ENCODE data around the gene WDR5.

WDR5 gene

DNA sequence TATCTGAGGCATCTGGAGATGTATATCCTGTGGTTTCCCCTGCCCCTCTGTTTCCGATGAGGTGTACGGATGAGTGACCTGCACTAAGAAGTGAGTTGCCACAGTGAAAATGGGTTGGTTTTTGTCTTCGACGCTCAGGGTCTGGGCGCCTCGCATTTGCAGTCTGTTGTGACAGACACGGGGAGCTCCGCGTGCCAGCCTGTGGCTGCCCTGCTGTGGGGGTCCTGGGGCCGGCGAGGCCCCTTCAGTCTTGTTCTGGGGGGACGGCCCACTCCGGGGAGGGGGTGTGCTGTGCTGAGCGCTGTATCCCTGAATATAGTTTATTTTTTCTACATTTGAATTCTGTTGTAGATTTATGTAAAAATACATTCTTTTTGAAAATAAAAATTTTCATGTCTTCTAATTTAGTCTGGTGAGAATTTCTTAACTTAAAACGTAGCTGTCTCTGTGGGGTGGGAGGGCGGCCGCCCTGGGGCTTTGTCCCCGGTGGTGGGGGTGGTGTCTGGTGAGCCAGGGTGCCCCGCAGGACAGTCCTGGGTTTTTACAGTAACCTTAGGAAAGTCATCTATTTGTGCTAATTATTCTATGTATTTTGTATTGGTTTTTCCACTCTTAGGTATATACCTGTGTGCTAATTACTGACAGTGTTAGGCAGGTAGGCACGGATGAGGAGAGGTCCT, 23.8 kb downstream of the WDR5 start:
- Histone ChIP-seq H3K9me3 (ENCODE audit: control insufficient read depth, insufficient read depth, low read length) (no peaks in the 10 kb centered on the region), H3K9ac (ENCODE audit: low read depth, low read length) (no peak overlapping the region), H3K4me3 (ENCODE audit: low read depth, low read length) (no peak overlapping the region), H3K27ac (ENCODE audit: low read depth, low read length) (no peak overlapping the region), H3K4me1 (ENCODE audit: control insufficient read depth, insufficient read depth, low read length) (no peaks in the 10 kb centered on the region), H3K27me3 (ENCODE audit: control insufficient read depth, insufficient read depth, low read length) (0 out of 2 replicates have a peak, but pooled peaks cover 5% of the 10 kb centered on the region), H3K36me3 (ENCODE audit: control insufficient read depth, insufficient read depth, low read length) (peaks cover 48% of the 10 kb centered on the region)

DNA sequence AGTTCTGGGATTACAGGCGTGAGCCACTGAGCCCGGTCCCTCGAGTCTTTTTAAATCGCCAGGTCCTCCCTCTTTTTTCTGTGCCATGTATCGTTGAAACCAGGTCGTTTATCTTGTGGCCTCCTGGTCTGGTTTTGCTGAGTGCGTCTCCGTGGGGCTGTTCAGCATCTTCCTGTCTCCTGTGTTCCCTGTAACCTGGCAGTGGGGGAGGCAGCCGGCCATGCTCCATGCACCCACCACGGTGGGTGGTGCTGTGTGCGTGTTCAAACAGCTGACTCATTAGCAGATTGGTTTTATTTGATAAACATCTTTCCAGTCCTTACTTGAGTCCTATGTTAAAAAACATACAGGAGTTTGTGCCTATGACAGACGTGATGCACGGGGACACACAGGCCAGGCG, 25.8 kb downstream of the WDR5 start:
- Histone ChIP-seq H3K9me3 (ENCODE audit: control insufficient read depth, insufficient read depth, low read length) (no peaks in the 10 kb centered on the region), H3K27me3 (ENCODE audit: control insufficient read depth, insufficient read depth, low read length) (0 out of 2 replicates have a peak, but pooled peaks cover 5% of the 10 kb centered on the region), H3K9ac (ENCODE audit: low read depth, low read length) (no peak overlapping the region), H3K36me3 (ENCODE audit: control insufficient read depth, insufficient read depth, low read length) (peaks cover 28% of the 10 kb centered on the region), H3K4me1 (ENCODE audit: control insufficient read depth, insufficient read depth, low read length) (no peaks in the 10 kb centered on the region), H3K4me3 (ENCODE audit: low read depth, low read length) (no peak overlapping the region), H3K27ac (ENCODE audit: low read depth, low read length) (no peak overlapping the region)

DNA sequence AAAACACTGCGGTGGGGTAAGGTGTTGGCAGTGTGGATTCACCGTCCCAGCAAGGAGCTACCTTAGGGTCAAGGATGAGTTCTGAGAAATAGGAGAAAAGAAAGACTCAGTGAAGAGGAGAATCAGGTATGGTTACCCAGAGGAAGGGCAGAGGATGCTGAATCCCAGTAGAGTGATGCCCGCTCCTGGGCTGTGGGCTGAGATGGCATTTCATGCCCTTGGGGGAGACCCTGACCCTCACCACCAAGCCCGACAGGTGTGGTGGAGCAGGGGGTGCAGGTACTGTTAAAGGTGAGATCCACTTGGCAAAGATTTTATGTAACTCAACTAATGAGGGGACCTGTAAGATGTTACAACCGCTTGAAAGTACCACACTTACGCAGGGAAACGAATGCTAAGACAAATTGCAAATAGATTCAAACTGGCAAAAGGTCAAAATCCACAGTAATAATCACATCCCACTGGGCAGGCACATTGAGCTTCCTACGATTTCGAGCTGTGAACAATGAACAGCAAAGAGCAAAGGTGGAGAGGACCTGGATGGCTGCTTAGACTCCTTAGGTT, 26.4 kb downstream of the WDR5 start:
- peaks cover 22% of the 10 kb centered on the region for H3K36me3 ChIP-seq (ENCODE audit: control insufficient read depth, insufficient read depth, low read length)
- no peak overlapping the region for H3K4me3 ChIP-seq (ENCODE audit: low read depth, low read length)
- no peaks in the 10 kb centered on the region for H3K4me1 ChIP-seq (ENCODE audit: control insufficient read depth, insufficient read depth, low read length)
- no peak overlapping the region for H3K9ac ChIP-seq (ENCODE audit: low read depth, low read length)
- H3K27me3 ChIP-seq (ENCODE audit: control insufficient read depth, insufficient read depth, low read length), result 0 out of 2 replicates have a peak, but pooled peaks cover 5% of the 10 kb centered on the region
- no peaks in the 10 kb centered on the region for H3K9me3 ChIP-seq (ENCODE audit: control insufficient read depth, insufficient read depth, low read length)
- no peak overlapping the region for H3K27ac ChIP-seq (ENCODE audit: low read depth, low read length)

DNA sequence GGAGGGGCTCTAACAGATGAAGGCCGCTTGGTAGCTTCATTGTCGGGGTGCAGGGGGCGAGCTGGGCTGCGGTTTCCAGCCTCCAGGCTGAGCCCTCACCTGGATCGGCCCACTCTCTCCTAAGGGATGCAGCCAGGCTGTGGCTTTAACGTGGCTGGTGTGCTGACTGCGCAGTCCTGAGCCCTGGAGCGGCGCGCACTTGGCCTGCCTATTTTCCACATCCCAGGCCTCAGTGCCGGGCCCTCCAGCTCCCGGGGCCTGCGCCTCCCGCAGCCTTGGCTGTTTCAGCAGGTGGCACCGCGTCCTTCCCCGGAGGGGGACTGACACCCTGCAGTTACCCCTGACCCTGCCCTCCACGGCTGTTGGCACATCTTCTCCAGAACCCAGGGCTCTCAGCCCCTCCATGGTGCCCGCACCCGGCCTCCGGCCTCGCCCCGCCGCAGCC, 27.1 kb downstream of the WDR5 start:
- 0 out of 2 replicates have a peak, but pooled peaks cover 5% of the 10 kb centered on the region for H3K27me3 ChIP-seq (ENCODE audit: control insufficient read depth, insufficient read depth, low read length)
- H3K36me3 ChIP-seq (ENCODE audit: control insufficient read depth, insufficient read depth, low read length), result peaks cover 15% of the 10 kb centered on the region
- no peak overlapping the region for H3K4me3 ChIP-seq (ENCODE audit: low read depth, low read length)
- H3K4me1 ChIP-seq (ENCODE audit: control insufficient read depth, insufficient read depth, low read length), result no peaks in the 10 kb centered on the region
- H3K9ac ChIP-seq (ENCODE audit: low read depth, low read length), result no peak overlapping the region
- H3K9me3 ChIP-seq (ENCODE audit: control insufficient read depth, insufficient read depth, low read length), result no peaks in the 10 kb centered on the region
- no peak overlapping the region for H3K27ac ChIP-seq (ENCODE audit: low read depth, low read length)

DNA sequence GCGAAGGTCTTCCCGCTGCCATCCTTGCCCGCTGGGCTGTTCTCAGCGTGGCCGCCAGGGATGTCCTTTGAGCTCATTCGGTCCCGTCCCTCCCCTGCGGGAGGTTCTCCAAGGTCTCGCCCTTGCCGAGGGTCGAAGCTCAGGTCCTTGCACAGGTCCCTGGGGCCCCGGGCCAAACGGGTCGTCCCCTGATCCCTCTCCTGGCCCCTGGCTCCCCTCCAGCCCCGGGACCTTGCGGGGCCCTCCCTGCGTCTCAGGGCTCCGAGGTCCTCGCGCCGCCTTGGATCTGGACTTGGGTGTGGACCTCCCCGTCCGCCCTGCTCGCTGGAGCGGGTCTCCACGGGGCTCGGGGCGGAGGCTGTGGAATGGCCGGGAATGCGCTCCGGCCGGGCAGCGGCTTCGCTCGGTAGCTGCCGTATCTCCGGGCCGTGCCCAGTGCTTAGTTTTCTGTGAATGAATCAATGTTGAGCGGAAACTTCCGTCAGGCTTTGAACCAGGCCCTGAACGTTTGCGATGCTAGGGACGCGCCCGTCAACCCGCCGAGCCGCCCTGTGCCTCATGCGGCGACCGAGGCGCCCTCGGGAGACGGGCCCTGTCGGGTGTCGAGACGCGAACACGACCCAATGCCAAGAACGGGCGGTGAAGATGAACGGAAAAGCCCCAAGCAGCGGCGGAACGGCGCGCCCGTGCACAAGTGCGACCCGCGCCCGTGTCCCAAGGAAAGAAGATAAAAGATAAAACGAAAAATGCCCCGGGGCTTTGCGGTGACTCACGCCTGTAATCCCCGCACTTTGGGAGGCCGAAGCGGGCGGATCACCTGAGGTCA, 27.7 kb downstream of the WDR5 start:
- Histone ChIP-seq H3K36me3 (ENCODE audit: control insufficient read depth, insufficient read depth, low read length) (peaks cover 9% of the 10 kb centered on the region), H3K9me3 (ENCODE audit: control insufficient read depth, insufficient read depth, low read length) (no peaks in the 10 kb centered on the region), H3K9ac (ENCODE audit: low read depth, low read length) (peak overlapping the region; percentile 5; the same call in 1 of the 2 replicates), H3K4me3 (ENCODE audit: low read depth, low read length) (no peak overlapping the region), H3K27ac (ENCODE audit: low read depth, low read length) (no peak overlapping the region), H3K4me1 (ENCODE audit: control insufficient read depth, insufficient read depth, low read length) (no peaks in the 10 kb centered on the region), H3K27me3 (ENCODE audit: control insufficient read depth, insufficient read depth, low read length) (0 out of 2 replicates have a peak, but pooled peaks cover 5% of the 10 kb centered on the region)

DNA sequence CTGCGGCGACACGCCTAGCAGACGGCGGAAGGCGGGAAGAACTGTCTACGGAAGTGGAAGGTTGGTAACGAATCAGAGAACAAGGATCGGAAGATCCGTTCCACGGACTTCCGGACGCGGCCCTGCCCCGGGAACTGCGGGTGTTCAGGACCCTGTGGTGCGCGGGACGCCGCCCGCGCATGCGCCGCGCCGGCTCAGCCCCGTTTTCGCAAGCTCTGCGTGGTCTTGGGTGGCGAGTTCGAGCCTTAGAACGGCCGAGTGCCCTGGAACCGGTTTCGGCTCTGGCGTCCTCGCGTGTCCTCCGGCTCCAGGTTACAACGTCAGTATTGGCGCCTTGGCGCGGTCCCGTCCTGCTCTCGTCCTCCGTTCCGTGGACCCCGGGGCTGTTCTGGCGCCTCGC, 29.0 kb downstream of the WDR5 start:
- Histone ChIP-seq H3K27ac (ENCODE audit: low read depth, low read length) (no peak overlapping the region), H3K9ac (ENCODE audit: low read depth, low read length) (no peak overlapping the region), H3K9me3 (ENCODE audit: control insufficient read depth, insufficient read depth, low read length) (0 out of 2 replicates have a peak, but pooled peaks cover 3% of the 10 kb centered on the region), H3K4me1 (ENCODE audit: control insufficient read depth, insufficient read depth, low read length) (no peaks in the 10 kb centered on the region), H3K36me3 (ENCODE audit: control insufficient read depth, insufficient read depth, low read length) (peaks cover 3% of the 10 kb centered on the region; the same call in 1 of the 2 replicates), H3K4me3 (ENCODE audit: low read depth, low read length) (no peak overlapping the region), H3K27me3 (ENCODE audit: control insufficient read depth, insufficient read depth, low read length) (0 out of 2 replicates have a peak, but pooled peaks cover 5% of the 10 kb centered on the region)

DNA sequence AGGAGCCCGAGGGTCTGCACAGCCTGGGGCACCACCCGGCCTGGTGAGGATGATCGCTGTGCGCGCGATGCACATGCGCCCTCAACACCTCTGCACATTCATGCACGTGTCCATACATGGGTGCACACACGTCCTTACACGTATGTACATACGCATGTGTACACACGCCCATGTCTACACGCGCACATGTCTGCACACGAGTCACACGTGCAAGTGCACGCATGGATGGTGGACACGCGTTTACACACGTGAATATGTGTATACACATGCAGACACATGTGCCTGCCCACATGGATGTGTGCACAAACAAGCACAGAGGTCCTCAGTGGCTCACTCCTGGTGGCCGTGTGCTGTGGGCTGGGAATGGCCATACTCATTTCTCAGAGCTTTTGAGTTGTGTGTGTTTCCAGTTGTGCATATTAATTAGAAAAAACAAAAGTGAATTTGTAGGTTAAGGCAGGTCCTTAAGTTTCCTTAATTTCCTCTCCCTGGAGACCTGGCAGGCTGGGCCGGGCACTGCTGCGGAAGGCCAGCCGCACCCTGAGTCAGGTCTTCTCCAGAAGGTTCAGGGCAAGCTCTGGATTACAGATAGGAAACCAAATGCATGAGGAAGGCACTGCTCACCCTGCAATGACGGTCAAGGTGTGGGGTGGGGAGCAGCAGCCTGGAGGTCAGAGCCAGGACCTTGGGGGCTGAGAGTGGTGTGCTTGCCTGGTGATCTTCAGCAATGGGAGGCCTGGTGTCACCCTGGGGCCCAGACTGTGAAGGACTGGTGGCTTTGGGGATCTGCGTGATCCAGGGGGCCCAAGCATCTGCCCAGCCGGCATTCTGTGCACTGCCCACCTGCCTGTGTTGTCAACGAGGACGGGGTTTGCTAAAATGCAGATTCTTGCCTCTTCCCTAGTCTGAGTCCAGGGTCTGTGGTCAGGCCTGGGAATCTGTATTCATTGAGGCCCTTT, 29.8 kb downstream of the WDR5 start:
- 0 out of 2 replicates have a peak, but pooled peaks cover 3% of the 10 kb centered on the region for H3K9me3 ChIP-seq (ENCODE audit: control insufficient read depth, insufficient read depth, low read length)
- H3K9ac ChIP-seq (ENCODE audit: low read depth, low read length), result no peak overlapping the region
- H3K4me3 ChIP-seq (ENCODE audit: low read depth, low read length), result no peak overlapping the region
- 0 out of 2 replicates have a peak, but pooled peaks cover 5% of the 10 kb centered on the region for H3K27me3 ChIP-seq (ENCODE audit: control insufficient read depth, insufficient read depth, low read length)
- peaks cover 3% of the 10 kb centered on the region; the same call in 1 of the 2 replicates for H3K36me3 ChIP-seq (ENCODE audit: control insufficient read depth, insufficient read depth, low read length)
- H3K27ac ChIP-seq (ENCODE audit: low read depth, low read length), result no peak overlapping the region
- no peaks in the 10 kb centered on the region for H3K4me1 ChIP-seq (ENCODE audit: control insufficient read depth, insufficient read depth, low read length)

DNA sequence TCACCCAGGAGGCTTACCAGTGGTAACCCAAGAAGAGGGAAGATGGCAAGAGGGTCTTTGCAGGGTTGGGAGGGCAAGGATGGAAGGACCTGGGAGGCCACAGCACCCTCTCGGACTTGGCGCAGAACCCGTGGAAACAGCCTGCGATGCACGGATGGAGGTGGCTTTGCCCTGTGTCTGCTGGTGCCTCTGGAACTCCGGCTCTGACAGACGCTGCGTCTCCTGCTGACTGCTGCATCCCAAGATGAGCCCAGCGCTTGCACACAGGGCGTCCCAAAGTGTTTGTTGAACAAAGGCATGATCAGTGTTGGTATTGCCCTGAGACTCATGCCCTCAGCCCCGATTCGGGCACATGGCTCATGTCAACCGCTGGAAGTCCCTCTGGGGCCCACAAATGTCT, 30.5 kb downstream of the WDR5 start:
- Histone ChIP-seq H3K27ac (ENCODE audit: low read depth, low read length) (no peak overlapping the region), H3K4me3 (ENCODE audit: low read depth, low read length) (no peak overlapping the region), H3K4me1 (ENCODE audit: control insufficient read depth, insufficient read depth, low read length) (no peaks in the 10 kb centered on the region), H3K36me3 (ENCODE audit: control insufficient read depth, insufficient read depth, low read length) (no peaks in the 10 kb centered on the region), H3K9me3 (ENCODE audit: control insufficient read depth, insufficient read depth, low read length) (0 out of 2 replicates have a peak, but pooled peaks cover 3% of the 10 kb centered on the region), H3K9ac (ENCODE audit: low read depth, low read length) (no peak overlapping the region), H3K27me3 (ENCODE audit: control insufficient read depth, insufficient read depth, low read length) (0 out of 2 replicates have a peak, but pooled peaks cover 5% of the 10 kb centered on the region)

DNA sequence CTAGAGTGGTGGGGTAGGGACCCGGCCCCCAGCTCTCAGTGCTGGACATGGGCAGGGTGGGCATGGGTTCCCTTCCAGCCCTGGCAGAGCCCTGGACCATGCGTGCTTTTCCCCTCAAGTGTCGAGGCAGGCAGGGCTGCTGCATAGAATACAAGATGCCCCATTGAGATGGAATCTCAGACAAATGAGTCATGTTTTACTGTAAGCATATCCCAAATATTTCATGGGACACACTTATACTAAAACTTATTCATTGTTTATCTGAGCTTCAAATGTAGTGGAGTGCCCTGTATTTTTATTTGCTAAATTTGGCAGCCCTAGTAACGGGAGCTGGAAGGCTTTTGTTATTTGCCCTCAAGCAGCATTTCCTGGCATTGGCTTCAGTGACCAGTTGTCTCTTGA, 31.6 kb downstream of the WDR5 start:
- no peaks in the 10 kb centered on the region for H3K36me3 ChIP-seq (ENCODE audit: control insufficient read depth, insufficient read depth, low read length)
- no peak overlapping the region for H3K9ac ChIP-seq (ENCODE audit: low read depth, low read length)
- no peak overlapping the region for H3K27ac ChIP-seq (ENCODE audit: low read depth, low read length)
- H3K4me3 ChIP-seq (ENCODE audit: low read depth, low read length), result no peak overlapping the region
- 0 out of 2 replicates have a peak, but pooled peaks cover 3% of the 10 kb centered on the region for H3K27me3 ChIP-seq (ENCODE audit: control insufficient read depth, insufficient read depth, low read length)
- no peaks in the 10 kb centered on the region for H3K4me1 ChIP-seq (ENCODE audit: control insufficient read depth, insufficient read depth, low read length)
- H3K9me3 ChIP-seq (ENCODE audit: control insufficient read depth, insufficient read depth, low read length), result 0 out of 2 replicates have a peak, but pooled peaks cover 3% of the 10 kb centered on the region
